K562 (cell line): ENCODE measurements around the gene DOP1B. TPM values are rescaled to one million over a fixed set of nuclear protein-coding genes. Genes with fewer than 3 reads are reported as not detected.

Experiments
- BDP1 ChIP-seq: IDR thresholded peaks from 3 replicates; pipeline ENCODE4 v1.6.1; 2011; ENCODE audit not compliant: insufficient read length, insufficient read depth
- DMBX1 ChIP-seq: fragments of 250-450 bp; sonication (Bioruptor Pico); IDR thresholded peaks from 2 replicates; pipeline ENCODE4 v1.8.0; 2022; ENCODE audit warnings: inconsistent platforms, mild to moderate bottlenecking, moderate library complexity, borderline replicate concordance
- ESRRB ChIP-seq: fragments of 250-450 bp; sonication (Bioruptor Pico); IDR thresholded peaks from 2 replicates; pipeline ENCODE4 v1.5.0; 2020; ENCODE audit warnings: mild to moderate bottlenecking, moderate library complexity, borderline replicate concordance
- FOSL1 ChIP-seq: fragments of 200-800 bp; sonication (Bioruptor generic); conservative IDR thresholded peaks from 2 replicates; pipeline ENCODE4 v1.6.1; 2016; ENCODE audit warnings: missing genetic modification characterization, missing compliant biosample characterization
- KAT7 ChIP-seq: sonication (generic); formaldehyde crosslinking; IDR thresholded peaks from 2 replicates; pipeline ENCODE4 v1.8.0; 2022; ENCODE audit warnings: missing genetic modification reagents, mild to moderate bottlenecking, borderline replicate concordance
- KDM4B ChIP-seq, 2 experiments: fragments of 450-650 bp in 1 of 2; sonication (generic) in 1 of 2; IDR thresholded peaks; 2 replicates each; pipeline ENCODE4 v1.6.1; 2016 to 2017; ENCODE audit warnings: borderline replicate concordance in 2 of 2, antibody characterized with exemption in 1 of 2, low read depth in 1 of 2, mild to moderate bottlenecking in 1 of 2
- KLF1 ChIP-seq: fragments of 450-650 bp; IDR thresholded peaks from 2 replicates; pipeline ENCODE4 v1.6.1; 2016; ENCODE audit warnings: missing genetic modification characterization, missing compliant biosample characterization
- POLR2B ChIP-seq: fragments of 450-650 bp; IDR thresholded peaks from 2 replicates; pipeline ENCODE4 v1.6.1; 2018; ENCODE audit warnings: low read depth; ENCODE audit not compliant: partially characterized antibody
- SMAD4 ChIP-seq: fragments of 250-450 bp; sonication (Bioruptor Pico); conservative IDR thresholded peaks from 2 replicates; pipeline ENCODE4 v1.8.0; 2021; ENCODE audit warnings: inconsistent platforms, mild to moderate bottlenecking, moderate library complexity
- SREBF1 ChIP-seq: fragments of 150-350 bp; IDR thresholded peaks from 2 replicates; pipeline ENCODE4 v1.6.1; 2014; ENCODE audit warnings: antibody characterized with exemption, low read depth, low read length, borderline replicate concordance
- TCF3 ChIP-seq: sonication (generic); formaldehyde crosslinking; IDR thresholded peaks from 2 replicates; pipeline ENCODE4 v1.4.0; 2020; ENCODE audit warnings: mild to moderate bottlenecking, missing genetic modification reagents
- ZBTB40 ChIP-seq, 2 experiments: fragments of 450-650 bp in 1 of 2; sonication (generic) in 1 of 2; formaldehyde crosslinking in 1 of 2; IDR thresholded peaks; 2 replicates each; pipeline versions ENCODE4 v1.7.1 to v1.9.0; 2016 to 2022; ENCODE audit warnings: inconsistent platforms in 1 of 2, mild to moderate bottlenecking in 1 of 2, missing genetic modification reagents in 1 of 2
- ZNF644 ChIP-seq: fragments of 200-800 bp; sonication (Bioruptor generic); IDR thresholded peaks from 2 replicates; pipeline ENCODE4 v1.6.1; 2016; ENCODE audit warnings: low read depth, missing genetic modification characterization, missing compliant biosample characterization
- ZNF699 ChIP-seq: fragments of 250-450 bp; sonication (Bioruptor Pico); IDR thresholded peaks from 2 replicates; pipeline ENCODE4 v1.8.0; 2021; ENCODE audit warnings: mild to moderate bottlenecking, moderate library complexity; ENCODE audit not compliant: insufficient replicate concordance
- ZNF79 ChIP-seq: fragments of 250-450 bp; sonication (Bioruptor Pico); IDR thresholded peaks from 2 replicates; pipeline ENCODE4 v1.4.0; 2020; ENCODE audit warnings: low read depth, mild to moderate bottlenecking, moderate library complexity
- polyA plus RNA-seq, 8 experiments: library from polyadenylated mRNA; depleted of rRNA in 4 of 8; stranded (reverse) in 5 of 8; unstranded in 3 of 8; fragments of >200 nt; fragmentation: Nextera tagmentation in 2 of 8; fragmentation: Illumina TruSeq in 1 of 8; extraction: Ambion mirVana in 2 of 8; extraction: Trizol in 1 of 8; gene quantifications; 2 replicates each; pipeline versions ENCODE4 v1.2.1 to v1.2.3, GENCODE V29; 2011 to 2014; ENCODE audit warnings: inconsistent platforms in 1 of 8, missing spikeins in 1 of 8
- total RNA-seq, 7 experiments: library from RNA; depleted of rRNA in 6 of 7; stranded (reverse); fragments of >200 nt in 6 of 7; fragmentation: Illumina TruSeq in 2 of 7; extraction: Trizol in 2 of 7; gene quantifications; 2 replicates each; pipeline versions ENCODE4 v1.2.1 to v1.2.3, GENCODE V29; 2011 to 2021; ENCODE audit warnings: low replicate concordance in 1 of 7
- TF ChIP-seq, protein P1 (sequence below): sonication (generic); formaldehyde crosslinking; IDR thresholded peaks from 2 replicates; pipeline ENCODE4 v1.5.0; 2020; ENCODE audit warnings: missing genetic modification reagents

The DOP1B gene
- total and polyA plus RNA-seq, 9 of the 15 experiments (the other 6 are each of a cell fraction or from before 2014, with no cell fraction given), result 0.04 to 2.2 (median 0.68) TPM

- no peak for TF ChIP-seq DMBX1 (CRISPR knock-in tag)
- no peak for TF ChIP-seq KAT7 (CRISPR knock-in tag)
- TF ChIP-seq, protein P1, sequence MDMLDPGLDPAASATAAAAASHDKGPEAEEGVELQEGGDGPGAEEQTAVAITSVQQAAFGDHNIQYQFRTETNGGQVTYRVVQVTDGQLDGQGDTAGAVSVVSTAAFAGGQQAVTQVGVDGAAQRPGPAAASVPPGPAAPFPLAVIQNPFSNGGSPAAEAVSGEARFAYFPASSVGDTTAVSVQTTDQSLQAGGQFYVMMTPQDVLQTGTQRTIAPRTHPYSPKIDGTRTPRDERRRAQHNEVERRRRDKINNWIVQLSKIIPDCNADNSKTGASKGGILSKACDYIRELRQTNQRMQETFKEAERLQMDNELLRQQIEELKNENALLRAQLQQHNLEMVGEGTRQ (CRISPR knock-in tag), result no peak
- peak; percentile 24; the same call in 1 of the 2 replicates for TF ChIP-seq ZBTB40 (IDR thresholded peaks at IDR 0.05)
- no peak for TF ChIP-seq ZBTB40 (CRISPR knock-in tag; IDR thresholded peaks at IDR 0.05)
- no peak for TF ChIP-seq ZNF699
- TF ChIP-seq ESRRB (CRISPR knock-in tag), result no peak
- no peak for TF ChIP-seq SREBF1
- TF ChIP-seq ZNF79 (CRISPR knock-in tag), result no peak
- TF ChIP-seq POLR2B, result no peak
- no peak for TF ChIP-seq KDM4B (IDR thresholded peaks at IDR 0.05; ENCODE audit: borderline replicate concordance in 2 of 2, low read depth in 1 of 2)
- no peak for TF ChIP-seq ZNF644 (tag)
- no peak for TF ChIP-seq BDP1
- TF ChIP-seq TCF3, result 0 out of 2 replicates have a peak, but pooled peaks have one; percentile 11
- 0 out of 2 replicates have a peak, but pooled peaks have one; percentile 43 for TF ChIP-seq SMAD4 (CRISPR knock-in tag)
- TF ChIP-seq FOSL1, result no peak
- no peak for TF ChIP-seq KLF1 (tag)
Measured at GRCh38 chr21:36156815-36157670, at the start of gene DOP1B (continued).
